HG02970 (cell line): Measurements from ENCODE around the gene SERTAD2.
A peak's percentile ranks its signal among the peaks of the same experiment; 100 is the strongest.

Source experiments
- ATAC-seq: cut with Tn5 transposase; IDR thresholded peaks from one replicate; pipeline ENCODE4 v1.9.1; 2021; ENCODE audit warnings: mild to moderate bottlenecking, moderate library complexity, moderate number of reproducible peaks; ENCODE audit not compliant: unreplicated experiment, low FRiP score

The SERTAD2 gene

GRCh38 chr2:64650296-64650695, 3.4 kb downstream of the SERTAD2 start:
- ATAC-seq: no peak

DNA sequence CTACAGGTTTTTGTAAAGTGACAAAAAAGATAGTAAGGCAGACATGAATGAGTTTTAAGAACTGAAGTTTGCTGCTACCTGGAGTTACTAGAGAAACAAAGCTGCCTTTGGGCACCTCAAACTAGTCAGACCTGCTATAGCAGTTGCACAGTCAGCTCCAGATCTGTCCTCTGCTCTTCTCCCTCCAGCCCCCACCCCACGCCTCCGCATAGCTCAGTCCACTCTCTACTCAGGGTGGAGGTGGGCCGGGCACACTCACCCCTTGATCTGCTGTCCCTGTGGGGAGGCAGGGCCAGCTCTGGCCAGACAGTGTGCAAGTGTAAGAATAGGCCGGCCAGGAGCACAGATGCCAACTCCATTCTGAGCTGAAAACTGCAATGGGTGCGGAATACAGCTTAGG, 4.1 kb downstream of the SERTAD2 start:
- ATAC-seq: no peak

- ATAC-seq: no peak
These were observed 4.7 kb downstream of the SERTAD2 start for GRCh38 chr2:64649013-64649484.

- no peak for ATAC-seq
These were observed 7.5 kb downstream of the SERTAD2 start for GRCh38 chr2:64646007-64646880.

- no peak for ATAC-seq
These were observed 9.0 kb downstream of the SERTAD2 start for GRCh38 chr2:64644458-64645382.

DNA sequence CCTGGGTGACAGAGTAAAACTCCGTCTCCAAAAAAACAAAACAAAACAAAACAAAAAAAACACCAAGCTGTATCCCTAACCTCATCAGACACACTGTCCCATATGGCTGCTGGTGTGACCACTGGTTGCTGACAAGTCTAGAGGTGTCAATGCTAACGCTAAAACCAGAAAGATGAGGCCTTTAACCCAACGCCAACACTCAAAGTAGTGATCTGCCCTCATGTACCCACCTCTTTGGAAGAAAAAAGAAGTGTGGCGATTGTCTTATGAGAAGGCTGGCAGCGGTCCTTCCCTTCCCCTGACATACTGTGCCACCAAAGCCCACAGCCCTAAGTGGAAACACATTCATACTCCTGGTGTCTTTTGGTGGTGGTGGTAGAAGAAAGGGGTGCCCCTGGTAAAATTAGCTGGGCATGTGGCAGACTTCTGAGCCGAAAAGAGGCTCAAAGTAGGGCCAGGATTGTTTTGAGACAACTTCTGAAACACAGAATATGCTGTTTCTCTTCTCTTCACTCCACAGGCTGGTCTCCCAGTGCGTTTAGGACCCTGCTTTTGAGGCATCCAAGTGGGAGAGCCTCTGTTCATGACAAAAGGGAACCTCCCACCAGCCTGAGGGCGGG, 9.8 kb downstream of the SERTAD2 start:
- ATAC-seq: no peak

DNA sequence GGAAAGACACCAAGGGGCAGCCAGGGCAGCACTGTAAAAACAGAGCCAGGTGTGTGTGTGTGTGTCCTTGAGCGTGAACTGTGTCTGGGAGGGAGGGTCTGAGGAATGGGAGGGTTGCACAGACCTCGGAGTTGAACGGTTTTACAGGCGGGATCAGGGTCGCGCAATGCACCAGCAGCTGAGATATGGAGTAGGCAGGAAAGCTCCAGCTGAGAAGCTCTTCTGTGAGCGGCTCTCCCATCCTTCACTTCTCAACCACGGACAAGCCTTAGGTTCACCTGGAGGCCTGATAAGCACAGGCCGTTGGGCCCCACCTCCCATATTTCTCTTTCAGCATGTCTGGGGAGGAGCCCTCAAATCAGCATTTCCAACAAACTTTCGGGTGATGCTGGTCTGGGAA, 12.1 kb downstream of the SERTAD2 start:
- no peak for ATAC-seq

- ATAC-seq: no peak
These were observed 13.3 kb downstream of the SERTAD2 start for GRCh38 chr2:64640153-64641044.

GRCh38 chr2:64639691-64640090, 14.0 kb downstream of the SERTAD2 start:
- no peak for ATAC-seq

- no peak for ATAC-seq
These were observed 15.1 kb downstream of the SERTAD2 start for GRCh38 chr2:64638502-64639120.

GRCh38 chr2:64637931-64638330, 15.8 kb downstream of the SERTAD2 start:
- ATAC-seq: no peak

DNA sequence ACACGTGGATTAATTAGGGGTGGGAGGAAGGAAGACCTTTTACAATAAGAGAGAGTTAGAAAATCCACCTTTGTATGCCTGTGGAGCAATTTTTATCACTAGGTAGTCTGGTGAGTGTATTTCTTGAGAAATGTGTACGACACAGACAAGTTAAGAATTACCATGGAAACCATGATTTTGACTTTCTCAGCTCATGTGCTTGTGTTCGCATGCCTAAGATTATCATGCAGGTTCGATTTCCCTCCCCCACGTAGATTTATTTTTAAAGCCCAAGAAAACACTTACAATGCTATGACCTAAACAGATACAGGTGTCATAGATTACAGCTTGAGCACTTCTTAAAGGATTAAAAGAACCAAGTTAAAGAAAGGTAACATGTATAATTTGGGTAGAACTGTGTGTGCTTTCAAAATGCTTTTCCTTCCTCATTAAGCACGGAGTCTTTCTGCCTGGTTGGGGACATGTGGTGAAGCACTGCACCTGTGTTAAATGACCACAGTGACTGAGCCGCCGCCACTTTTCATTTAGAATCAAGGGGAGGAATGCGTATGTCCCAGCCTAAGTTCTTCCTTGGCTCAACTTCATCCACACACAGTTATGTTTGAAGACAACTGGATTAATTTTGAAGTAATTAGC, 16.6 kb downstream of the SERTAD2 start:
- peak; percentile 39 for ATAC-seq

- ATAC-seq: peak; percentile 39
These were observed 17.5 kb downstream of the SERTAD2 start for GRCh38 chr2:64635976-64636911.

GRCh38 chr2:64634345-64635267, 19.1 kb downstream of the SERTAD2 start:
- no peak for ATAC-seq

GRCh38 chr2:64632835-64633819, 20.6 kb downstream of the SERTAD2 start:
- ATAC-seq: no peak

DNA sequence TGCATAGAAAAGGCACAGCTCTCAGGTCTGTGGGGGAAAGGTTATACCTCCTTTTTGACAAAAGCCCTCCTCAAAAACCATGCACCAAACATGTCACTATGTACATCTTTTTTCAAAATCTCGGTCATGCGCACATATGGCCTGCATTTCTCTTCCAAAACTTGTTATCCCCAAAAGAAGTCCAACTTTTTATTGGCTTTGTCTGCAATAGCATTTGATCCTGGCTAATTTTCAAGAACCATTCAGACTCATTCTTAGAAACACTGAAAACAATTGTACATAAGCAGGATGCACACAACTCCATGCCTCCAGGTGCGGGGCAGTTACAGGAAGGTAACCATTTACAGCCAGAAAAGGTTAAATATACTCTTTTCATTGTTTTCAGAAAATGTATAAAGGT, 21.9 kb downstream of the SERTAD2 start:
- no peak for ATAC-seq
